HFF-Myc (cell line): ENCODE data around the gene PGAP2.

ENCODE experiments used
- DNase-seq: peaks from one replicate; pipeline ENCODE4 v3.0.0-alpha.2; 2011; ENCODE audit warnings: low read depth; ENCODE audit errors: extremely low read depth
- H3K4me3 ChIP-seq: replicated peaks from 2 replicates; pipeline ENCODE4 v1.5.1; 2011; ENCODE audit warnings: low read depth, mild to moderate bottlenecking, control low read depth, low read length
- CTCF ChIP-seq: IDR thresholded peaks from 2 replicates; pipeline ENCODE4 v1.5.1; 2012; ENCODE audit warnings: mild to moderate bottlenecking, low read depth, low read length, control low read depth; ENCODE audit errors: missing control alignments

PGAP2 gene

GRCh38 chr11:3865388-3866193 is 57.2 kb downstream of the PGAP2 start:
- no peak for DNase-seq
- no peak overlapping the region for H3K4me3 ChIP-seq
- TF ChIP-seq CTCF = no peak

- no peak for DNase-seq
- TF ChIP-seq CTCF = no peak
- no peak overlapping the region for H3K4me3 ChIP-seq
These were observed 57.8 kb downstream of the PGAP2 start for GRCh38 chr11:3866206-3866605.

- DNase-seq = no peak
- TF ChIP-seq CTCF = no peak
- H3K4me3 ChIP-seq = no peak overlapping the region
These were observed 58.5 kb downstream of the PGAP2 start for GRCh38 chr11:3866836-3867208.

GRCh38 chr11:3867209-3868091 is 59.1 kb downstream of the PGAP2 start:
- DNase-seq = no peak
- no peak overlapping the region for H3K4me3 ChIP-seq
- TF ChIP-seq CTCF = no peak

GRCh38 chr11:3873712-3874349 is 65.5 kb downstream of the PGAP2 start:
- TF ChIP-seq CTCF = no peak
- no peak overlapping the region for H3K4me3 ChIP-seq
- DNase-seq = no peak
